HG02870 (cell line): ENCODE results near the gene TGM3.

Experiments used
- ATAC-seq: cut with Tn5 transposase; IDR thresholded peaks from one replicate; pipeline ENCODE4 v1.9.1; 2021; ENCODE audit warnings: mild to moderate bottlenecking, moderate library complexity; ENCODE audit not compliant: unreplicated experiment

Gene TGM3

DNA sequence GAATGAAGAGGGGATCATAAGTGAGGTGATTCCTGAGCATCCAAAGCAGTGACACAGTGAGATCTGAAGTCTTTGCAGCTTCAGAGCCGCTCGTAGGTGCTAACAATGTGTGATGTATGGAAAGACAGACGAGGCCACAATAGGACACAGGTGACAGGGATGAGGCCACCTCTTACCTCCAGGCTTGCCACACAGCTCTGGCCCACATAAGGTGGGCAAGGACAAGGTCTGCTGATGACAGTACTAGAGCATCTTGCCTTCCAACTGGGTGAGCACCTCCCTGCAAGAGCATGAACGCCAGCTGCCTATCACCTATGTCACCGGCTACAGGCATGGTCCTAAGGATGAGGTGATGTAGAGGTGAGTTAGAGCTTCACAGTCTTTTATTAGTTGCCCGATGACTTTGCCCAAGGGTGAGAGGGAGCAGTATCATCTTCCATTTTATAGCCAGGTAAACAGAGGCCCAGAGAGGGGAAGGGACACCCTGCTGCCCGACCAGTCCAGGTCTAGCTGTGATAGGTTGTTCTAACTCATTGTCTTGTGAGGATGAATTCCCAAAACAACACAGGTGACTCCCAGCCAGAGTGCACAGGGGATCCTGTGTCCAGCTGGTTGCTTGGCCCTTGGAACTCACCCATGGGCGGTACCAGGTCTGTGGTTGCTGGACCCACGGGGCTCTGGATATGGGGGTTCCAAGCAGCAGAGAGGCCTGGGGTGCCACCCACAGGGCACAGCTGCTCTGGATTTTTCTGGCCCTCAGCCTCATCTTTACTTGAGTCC, 78.7 kb downstream of the TGM3 start:
- no peak for ATAC-seq

GRCh38 chr20:2378893-2379292, 83.1 kb downstream of the TGM3 start:
- ATAC-seq = no peak

GRCh38 chr20:2379511-2380229, 83.9 kb downstream of the TGM3 start:
- no peak for ATAC-seq

GRCh38 chr20:2380601-2381000, 84.8 kb downstream of the TGM3 start, which contains the start of gene TGM6:
TGM6 (plus strand) TSS chr20:2380901; CDS start chr20:2380969, 68 bp downstream.
- ATAC-seq = no peak

- ATAC-seq = no peak
These were observed 85.5 kb downstream of the TGM3 start for GRCh38 chr20:2381303-2381702.

GRCh38 chr20:2382833-2383232, 87.0 kb downstream of the TGM3 start:
- ATAC-seq = no peak

DNA sequence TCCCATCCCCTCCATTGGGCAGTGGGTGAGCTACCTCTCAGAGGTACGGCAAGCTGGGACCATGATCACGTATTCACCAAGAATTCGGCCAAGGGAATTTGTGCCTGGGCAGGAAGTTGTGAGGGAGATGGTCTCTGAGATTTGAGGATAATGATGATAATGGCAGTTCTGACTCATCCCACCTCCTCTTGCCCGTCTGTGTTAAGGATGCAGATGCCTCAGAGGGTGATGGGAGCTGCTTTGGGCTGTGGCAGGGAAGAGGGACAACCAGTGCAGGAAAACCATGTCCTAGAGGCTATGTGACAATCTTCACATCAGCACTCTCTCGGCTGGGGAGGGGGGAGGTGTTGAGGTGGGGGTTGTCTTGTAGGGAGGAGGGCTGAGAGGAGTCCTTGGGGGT, 89.2 kb downstream of the TGM3 start:
- no peak for ATAC-seq

GRCh38 chr20:2385496-2385895, 89.7 kb downstream of the TGM3 start:
- no peak for ATAC-seq

- no peak for ATAC-seq
These were observed 90.8 kb downstream of the TGM3 start for GRCh38 chr20:2386516-2387179.

GRCh38 chr20:2387180-2387577, 91.4 kb downstream of the TGM3 start:
- no peak for ATAC-seq

GRCh38 chr20:2387580-2387979, 91.8 kb downstream of the TGM3 start:
- ATAC-seq = no peak
